ENCODE data around the gene OVCA2. TPM values are rescaled to one million over a fixed set of nuclear protein-coding genes. Genes with fewer than 3 reads are reported as not detected.

The OVCA2 gene
- total and polyA plus RNA-seq, 10 donors: 20.9 to 68.8 (median 35.6) TPM

DNA sequence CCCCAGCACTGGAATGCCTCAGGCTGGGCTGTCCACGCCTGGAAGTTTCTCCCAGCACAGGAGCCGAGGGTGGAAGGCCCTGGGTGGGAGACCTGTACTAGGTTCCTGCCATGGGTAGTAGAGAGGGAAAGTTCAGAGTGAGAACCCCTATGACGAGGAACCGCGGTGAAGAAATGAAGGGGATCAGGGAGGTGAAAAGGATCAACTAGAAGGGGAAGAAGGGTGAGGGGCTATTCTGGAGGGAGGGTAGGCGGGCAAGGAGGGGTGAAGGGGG is 18.5 kb downstream of the OVCA2 start:
- intact Hi-C loops (cut with DNase I; ENCODE audit: low total_unique reads): no loop called here
- peaks cover 42 to 99% (median 79%) of the 10 kb centered on the region in 6 donors for H3K4me1 ChIP-seq
- peak overlapping the region in 7 of 8 donors; percentile 63 to 89 (median 87) for H3K27ac ChIP-seq
- peaks cover 0 to 41% (median 16%) of the 10 kb centered on the region in 7 donors for H3K27me3 ChIP-seq (replicated peaks in 1 of 7)
- DNase-seq: no peak
- WGBS, 5 donors: 77 to 88% (median 86%) methylated on average over 6 of the region's 6 CpGs
- H3K9me3 ChIP-seq: no peaks in the 10 kb centered on the region
- TF ChIP-seq POLR2AphosphoS5 (IDR thresholded peaks at IDR 0.05) (no peak), POLR2A (IDR thresholded peaks at IDR 0.05) (no peak), CTCF (IDR thresholded peaks at IDR 0.05 in 8 of 11, conservative IDR thresholded peaks at IDR 0.05 in 3 of 11) (no peak)
- H3K36me3 ChIP-seq: peaks cover 0 to 82% (median 15%) of the 10 kb centered on the region in 6 donors
- H3K4me3 ChIP-seq: no peak overlapping the region

- peaks cover 47 to 100% (median 80%) of the 10 kb centered on the region in 6 donors for H3K4me1 ChIP-seq
- no peak for DNase-seq
- no peaks in the 10 kb centered on the region for H3K9me3 ChIP-seq
- WGBS, 5 donors: 64 to 84% (median 69%) methylated on average over 13 to 21 of the region's 21 CpGs
- H3K27ac ChIP-seq: peak overlapping the region in 7 of 8 donors; percentile 63 to 89 (median 87)
- peaks cover 0 to 35% (median 16%) of the 10 kb centered on the region in 7 donors for H3K27me3 ChIP-seq (replicated peaks in 1 of 7)
- peaks cover 0 to 87% (median 15%) of the 10 kb centered on the region in 6 donors for H3K36me3 ChIP-seq
- H3K4me3 ChIP-seq: no peak overlapping the region
- intact Hi-C loops (cut with DNase I; ENCODE audit: low total_unique reads): no loop called here
- peak; percentile 36 to 65 (median 57) for TF ChIP-seq POLR2AphosphoS5 (IDR thresholded peaks at IDR 0.05)
- TF ChIP-seq POLR2A (IDR thresholded peaks at IDR 0.05): no peak
- no peak for TF ChIP-seq CTCF (IDR thresholded peaks at IDR 0.05 in 8 of 11, conservative IDR thresholded peaks at IDR 0.05 in 3 of 11)
Measured at GRCh38 chr17:2060681-2061440, 19.0 kb downstream of the OVCA2 start.

GRCh38 chr17:2061441-2061958 is 19.7 kb downstream of the OVCA2 start:
- WGBS, 5 donors: 90 to 97% (median 91%) methylated on average over 7 to 17 of the region's 17 CpGs
- peaks cover 44 to 100% (median 78%) of the 10 kb centered on the region in 6 donors for H3K4me1 ChIP-seq
- no peak for DNase-seq
- peak overlapping the region in 7 of 8 donors; percentile 63 to 89 (median 87) for H3K27ac ChIP-seq
- intact Hi-C loops (cut with DNase I; ENCODE audit: low total_unique reads): no loop called here
- TF ChIP-seq POLR2AphosphoS5 (IDR thresholded peaks at IDR 0.05): peak in 1 of 3 donors; percentile 40
- no peak for TF ChIP-seq CTCF (IDR thresholded peaks at IDR 0.05 in 8 of 11, conservative IDR thresholded peaks at IDR 0.05 in 3 of 11)
- no peak for TF ChIP-seq POLR2A (IDR thresholded peaks at IDR 0.05)
- peaks cover 0 to 29% (median 14%) of the 10 kb centered on the region in 7 donors for H3K27me3 ChIP-seq (replicated peaks in 1 of 7)
- no peaks in the 10 kb centered on the region for H3K9me3 ChIP-seq
- no peak overlapping the region for H3K4me3 ChIP-seq
- H3K36me3 ChIP-seq: peaks cover 0 to 94% (median 15%) of the 10 kb centered on the region in 6 donors

- peaks cover 0 to 96% (median 15%) of the 10 kb centered on the region in 6 donors for H3K36me3 ChIP-seq
- 58 to 71% (median 62%) methylated on average over 10 to 11 of the region's 11 CpGs for WGBS, 5 donors
- no peak for DNase-seq
Measured at GRCh38 chr17:2062571-2063183, 20.9 kb downstream of the OVCA2 start.

More at GRCh38 chr17:2062571-2063183, 20.9 kb downstream of the OVCA2 start:
- Histone ChIP-seq H3K4me1 (peaks cover 47 to 100% (median 77%) of the 10 kb centered on the region in 6 donors), H3K27me3 (replicated peaks in 1 of 7) (peaks cover 0 to 17% (median 8%) of the 10 kb centered on the region in 7 donors), H3K4me3 (no peak overlapping the region), H3K27ac (peak overlapping the region in 7 of 8 donors; percentile 54 to 89 (median 87)), H3K9me3 (no peaks in the 10 kb centered on the region)
- TF ChIP-seq POLR2AphosphoS5 (IDR thresholded peaks at IDR 0.05) (peak in 2 of 3 donors; percentile 16 to 29), CTCF (IDR thresholded peaks at IDR 0.05 in 8 of 11, conservative IDR thresholded peaks at IDR 0.05 in 3 of 11) (no peak)
- intact Hi-C loops (cut with DNase I; ENCODE audit: low total_unique reads): no loop called here

All from spleen (tissue), 11 donors.